H1 (cell line): Measurements from ENCODE around the gene PODN. TPM values are rescaled to one million over a fixed set of nuclear protein-coding genes. Genes with fewer than 3 reads are reported as not detected.

Source experiments
- CTCF ChIA-PET: fragments of 300-600 bp; sonication (Branson Sonifier 250); formaldehyde crosslinking; loops from one replicate; lab custom pipeline; 2021; ENCODE audit not compliant: partially characterized antibody; lab: Charles Lee
- POLR2A ChIA-PET: fragments of 300-600 bp; sonication (Branson Sonifier 250); formaldehyde crosslinking; loops from one replicate; lab custom pipeline; 2021; ENCODE audit warnings: inconsistent platforms; ENCODE audit not compliant: partially characterized antibody; lab: Charles Lee
- DNase-seq, 2 experiments: peaks; one replicate each; pipeline versions ENCODE4 v3.0.0 to v3.0.0-alpha.2; 2010 to 2022; ENCODE audit warnings: low spot score in 2 of 2, low read depth in 1 of 2, mixed read lengths in 1 of 2
- FAIRE-seq: peaks from 2 replicates; lab custom pipeline; 2011; peaks lifted over from hg19 to GRCh38; lab: Jason Lieb, UNC
- H2AFZ ChIP-seq: 2 replicates; pipeline ENCODE4 v1.8.1; 2012; ENCODE audit warnings: low read length, inconsistent platforms
- H2AK5ac ChIP-seq: 2 replicates; pipeline ENCODE4 v1.6.1; 2013; ENCODE audit warnings: low read depth, low read length
- H2BK120ac ChIP-seq: replicated peaks from 2 replicates; pipeline ENCODE3; 2013; ENCODE audit warnings: low read depth, low read length, inconsistent platforms
- H2BK12ac ChIP-seq: 2 replicates; pipeline ENCODE4 v1.6.1; 2013; ENCODE audit warnings: low read depth, low read length
- H2BK15ac ChIP-seq: 2 replicates; pipeline ENCODE4 v1.6.1; 2013; ENCODE audit warnings: low read length
- H2BK20ac ChIP-seq: 2 replicates; pipeline ENCODE4 v1.6.1; 2013; ENCODE audit warnings: low read length
- H2BK5ac ChIP-seq: 2 replicates; pipeline ENCODE4 v1.6.1; 2013; ENCODE audit warnings: low read depth, low read length
- H3K14ac ChIP-seq: 2 replicates; pipeline ENCODE4 v1.6.1; 2013; ENCODE audit warnings: inconsistent platforms; ENCODE audit not compliant: insufficient read length
- H3K18ac ChIP-seq: 2 replicates; pipeline ENCODE4 v1.6.1; 2013; ENCODE audit warnings: low read length; ENCODE audit errors: extremely low read depth
- H3K23ac ChIP-seq: 2 replicates; pipeline ENCODE4 v1.6.1; 2013; ENCODE audit warnings: inconsistent platforms; ENCODE audit not compliant: insufficient read length
- H3K23me2 ChIP-seq: 2 replicates; pipeline ENCODE4 v1.6.1; 2013; ENCODE audit warnings: low read depth, low read length
- H3K27ac ChIP-seq: 2 replicates; pipeline ENCODE4 v1.6.1; 2011; ENCODE audit warnings: low read depth, low read length, inconsistent platforms
- H3K27me3 ChIP-seq, 4 experiments: replicated peaks in 1 of 4; 1 replicate in 1 of 4; 2 replicates in 3 of 4; pipeline versions ENCODE4 v1.6.1 to v1.8.1; 2011 to 2013; ENCODE audit warnings: low read length in 3 of 4, mild to moderate bottlenecking in 3 of 4, inconsistent platforms in 2 of 4, mixed read lengths in 2 of 4, moderate library complexity in 1 of 4; ENCODE audit not compliant: control insufficient read depth in 3 of 4, insufficient read depth in 3 of 4; ENCODE audit errors: extremely low read depth in 1 of 4
- H3K36me3 ChIP-seq, 4 experiments: 2 replicates each; pipeline versions ENCODE4 v1.6.1 to v1.8.1; 2011 to 2013; ENCODE audit warnings: mild to moderate bottlenecking in 4 of 4, low read length in 3 of 4, moderate library complexity in 2 of 4, control low read depth in 1 of 4, inconsistent platforms in 1 of 4; ENCODE audit not compliant: insufficient read depth in 4 of 4, control insufficient read depth in 2 of 4
- H3K4ac ChIP-seq: replicated peaks from 2 replicates; pipeline ENCODE3; 2013; ENCODE audit warnings: low read length, low read depth, mixed read lengths, inconsistent platforms; ENCODE audit not compliant: insufficient read length
- H3K4me1 ChIP-seq, 4 experiments: replicated peaks in 1 of 4; 1 replicate in 1 of 4; 2 replicates in 3 of 4; pipeline versions ENCODE4 v1.6.1 to v1.8.1; 2011 to 2013; ENCODE audit warnings: low read length in 3 of 4, inconsistent platforms in 2 of 4, mixed read lengths in 1 of 4; ENCODE audit not compliant: insufficient read depth in 4 of 4, control insufficient read depth in 3 of 4
- H3K4me2 ChIP-seq, 2 experiments: 2 replicates each; pipeline versions ENCODE4 v1.6.1 to v1.8.1; 2011 to 2013; ENCODE audit warnings: low read depth in 2 of 2, low read length in 2 of 2, control low read depth in 1 of 2, inconsistent platforms in 1 of 2, mild to moderate bottlenecking in 1 of 2; ENCODE audit not compliant: insufficient read depth in 1 of 2
- H3K4me3 ChIP-seq, 4 experiments: fragments of 200-600, 300-600 bp in 1 of 4; sonication (generic), shearing (Covaris generic), sonication (Bioruptor Twin) in 1 of 4; 2 replicates each; pipeline versions ENCODE4 v1.5.1 to v1.8.1; 2011 to 2016; ENCODE audit warnings: low read length in 4 of 4, low read depth in 3 of 4, control low read depth in 2 of 4, inconsistent platforms in 2 of 4, mild to moderate bottlenecking in 2 of 4, mixed read lengths in 1 of 4, moderate library complexity in 1 of 4; ENCODE audit not compliant: insufficient read depth in 2 of 4; ENCODE audit errors: extremely low read depth in 1 of 4
- H3K56ac ChIP-seq: replicated peaks from 2 replicates; pipeline ENCODE3; 2013; ENCODE audit warnings: low read depth, mild to moderate bottlenecking, mixed read lengths, low read length, inconsistent platforms; ENCODE audit not compliant: insufficient read length
- H3K79me1 ChIP-seq: 2 replicates; pipeline ENCODE4 v1.6.1; 2013; ENCODE audit warnings: low read depth, low read length, control low read depth
- H3K79me2 ChIP-seq, 2 experiments: 2 replicates each; pipeline versions ENCODE4 v1.6.1 to v1.8.1; 2012 to 2013; ENCODE audit warnings: low read length in 2 of 2, mild to moderate bottlenecking in 2 of 2, inconsistent platforms in 1 of 2; ENCODE audit not compliant: insufficient read depth in 2 of 2, control insufficient read depth in 1 of 2
- H3K9ac ChIP-seq, 4 experiments: replicated peaks in 1 of 4; 1 replicate in 1 of 4; 2 replicates in 3 of 4; pipeline versions ENCODE4 v1.6.1 to v1.8.1; 2011 to 2013; ENCODE audit warnings: low read depth in 3 of 4, low read length in 3 of 4, control low read depth in 2 of 4, mild to moderate bottlenecking in 2 of 4, moderate library complexity in 2 of 4, inconsistent platforms in 1 of 4; ENCODE audit errors: extremely low read depth in 1 of 4
- H3K9me3 ChIP-seq, 2 experiments: 2 replicates each; pipeline versions ENCODE4 v1.6.1 to v1.8.1; 2012 to 2013; ENCODE audit warnings: mild to moderate bottlenecking in 2 of 2, moderate library complexity in 2 of 2, control low read depth in 1 of 2, inconsistent platforms in 1 of 2, low read depth in 1 of 2, low read length in 1 of 2, mixed read lengths in 1 of 2; ENCODE audit not compliant: insufficient read depth in 2 of 2
- H4K20me1 ChIP-seq, 2 experiments: replicated peaks in 1 of 2; 2 replicates each; pipeline versions ENCODE3 to v1.8.1; 2011 to 2013; ENCODE audit warnings: inconsistent platforms in 2 of 2, low read length in 2 of 2, mild to moderate bottlenecking in 1 of 2; ENCODE audit not compliant: insufficient read depth in 2 of 2, control insufficient read depth in 1 of 2
- H4K5ac ChIP-seq: 2 replicates; pipeline ENCODE4 v1.6.1; 2013; ENCODE audit warnings: low read length, low read depth, mixed read lengths, inconsistent platforms; ENCODE audit not compliant: insufficient read length
- H4K8ac ChIP-seq: 2 replicates; pipeline ENCODE4 v1.8.0; 2013; ENCODE audit warnings: mild to moderate bottlenecking, moderate library complexity, low read length, inconsistent platforms; ENCODE audit not compliant: insufficient read depth; ENCODE audit errors: extremely low read depth
- H4K91ac ChIP-seq: replicated peaks from 2 replicates; pipeline ENCODE3; 2013; ENCODE audit warnings: low read length, mixed read lengths, inconsistent platforms; ENCODE audit not compliant: insufficient read length
- BACH1 ChIP-seq: IDR thresholded peaks from 2 replicates; pipeline ENCODE4 v1.6.1; 2012; ENCODE audit warnings: low read length, improper control_type of control experiment
- BCL11A ChIP-seq, 2 experiments: IDR thresholded peaks; one replicate each; pipeline ENCODE4 v1.6.1; 2011; ENCODE audit warnings: low read depth in 2 of 2, low read length in 2 of 2, mild to moderate bottlenecking in 2 of 2
- CBX8 ChIP-seq: fragments of 300-800, 300-1000 bp; sonication (generic); IDR thresholded peaks from 2 replicates; pipeline ENCODE4 v1.7.1; 2016; ENCODE audit warnings: low read depth, low read length, borderline replicate concordance
- CREB1 ChIP-seq: IDR thresholded peaks from 2 replicates; pipeline ENCODE4 v1.6.1; 2012; ENCODE audit warnings: inconsistent platforms
- HDAC6 ChIP-seq: IDR thresholded peaks from one replicate; pipeline ENCODE4 v1.7.1; 2012; ENCODE audit warnings: low read depth, mild to moderate bottlenecking, inconsistent platforms, low read length, moderate library complexity
- PHF8 ChIP-seq: fragments of 200-600 bp; sonication (generic); conservative IDR thresholded peaks from 2 replicates; pipeline ENCODE4 v1.7.1; 2012; ENCODE audit warnings: low read depth, mild to moderate bottlenecking, inconsistent platforms, low read length, moderate library complexity
- WGBS, 2 experiments: shearing (Covaris generic) in 1 of 2; methylation state at CpG; one replicate each; pipeline versions ENCODE4 v1.1.6 to v1.1.7; 2013 to 2015; ENCODE audit warnings: low lambda C conversion rate in 2 of 2, mixed read lengths in 2 of 2, inconsistent platforms in 1 of 2, low coverage in 1 of 2, missing lambda C conversion rate in 1 of 2; ENCODE audit not compliant: insufficient replicate concordance in 2 of 2, insufficient coverage in 1 of 2, insufficient read length in 1 of 2; ENCODE audit errors: extremely low coverage in 1 of 2, missing lambda C conversion rate in 1 of 2; 5-methylcytosine and 5-hydroxymethylcytosine counted together
- polyA plus RNA-seq, 7 experiments: library from polyadenylated mRNA; depleted of rRNA in 3 of 7; stranded (reverse) in 5 of 7; unstranded in 2 of 7; fragments of >200 nt in 5 of 7; fragments of 200-250 nt in 2 of 7; gene quantifications; 1 replicate in 5 of 7; 2 replicates in 1 of 7; 4 replicates in 1 of 7; pipeline versions ENCODE4 v1.2.1 to v1.2.3, GENCODE V29; 2011 to 2013; ENCODE audit warnings: missing spikeins in 2 of 7, mixed read lengths in 2 of 7
- total RNA-seq: library from RNA; stranded (reverse); fragmentation: NEBNext Ultra II Directional; extraction: Animal tissue kit (Norgen Biotek cat#: 25700); gene quantifications from 2 replicates; pipeline ENCODE4 v1.2.1, GENCODE V29; 2021

PODN gene
- total and polyA plus RNA-seq, 2 of the 8 experiments (the other 6 are each of a cell fraction or from before 2014, with no cell fraction given) = 0.11 to 0.17 TPM

GRCh38 chr1:53084589-53084971 is 22.6 kb downstream of the PODN start:
- ChIA-PET CTCF (interaction anchor here (1.2 to 1.8 kb wide), 2 partner anchors 68 to 96 kb away, joined by 3 to 6 read pairs; no protein-coding TSS in a partner anchor), POLR2A (no interaction called here)
- no peak overlapping the region for H2AFZ ChIP-seq
- no peak overlapping the region for H4K8ac ChIP-seq
- H2BK12ac ChIP-seq = peak overlapping the region; percentile 68; the same call in 1 of the 2 replicates
- H2BK120ac ChIP-seq = no peak overlapping the region
- H2BK20ac ChIP-seq = no peak overlapping the region
- no peaks in the 10 kb centered on the region for H3K79me1 ChIP-seq
- H3K4me1 ChIP-seq = peaks cover 0 to 24% (median 9%) of the 10 kb centered on the region in 4 experiments; a peak in 6 of 7 replicates
- H2BK15ac ChIP-seq = peak overlapping the region; percentile 46; the same call in 1 of the 2 replicates
- no peak overlapping the region for H3K56ac ChIP-seq
- no peak for FAIRE-seq
- H3K9ac ChIP-seq = no peak overlapping the region
- no peak overlapping the region for H3K4me3 ChIP-seq
- H3K23ac ChIP-seq = no peak overlapping the region
- no peak overlapping the region; the same call in 1 of the 2 replicates for H3K18ac ChIP-seq
- no peak overlapping the region for H3K14ac ChIP-seq
- no peak overlapping the region for H3K27ac ChIP-seq
- DNase-seq = no peak
- H3K9me3 ChIP-seq = no peaks in the 10 kb centered on the region
- H2BK5ac ChIP-seq = 0 out of 2 replicates have a peak overlapping the region, but pooled peaks have one; percentile 49
- H3K79me2 ChIP-seq = no peaks in the 10 kb centered on the region
- H2AK5ac ChIP-seq = no peak overlapping the region
- TF ChIP-seq BACH1 (no peak), CBX8 (no peak), CREB1 (no peak), BCL11A (IDR thresholded peaks at IDR 0.05; ENCODE audit: low read depth in 2 of 2, low read length in 2 of 2) (no peak), PHF8 (no peak), HDAC6 (no peak)
- H3K4ac ChIP-seq = no peak overlapping the region
- no peak overlapping the region for H4K5ac ChIP-seq
- no peak overlapping the region for H3K4me2 ChIP-seq
- no peak overlapping the region for H4K91ac ChIP-seq
- H3K36me3 ChIP-seq = no peaks in the 10 kb centered on the region
- peaks cover 0 to 2% of the 10 kb centered on the region in 2 experiments for H4K20me1 ChIP-seq
- H3K27me3 ChIP-seq = no peaks in the 10 kb centered on the region; a peak in 1 of 7 replicates
- 90% methylated on average over 8 of the region's 8 CpGs; no CpG with 5 or more reads in 1 of the 2 experiments for WGBS, 2 experiments
- H3K23me2 ChIP-seq = 0 out of 2 replicates have a peak, but pooled peaks cover 2% of the 10 kb centered on the region
